Activated naive CD4-positive, alpha-beta T cell treated with anti-CD3 and anti-CD28 coated beads for 36 hours (primary cell): ENCODE measurements around the gene USP53. TPM values are rescaled to one million over a fixed set of nuclear protein-coding genes. Genes with fewer than 3 reads are reported as not detected.
A peak's percentile ranks its signal among the peaks of the same experiment; 100 is the strongest.

ENCODE experiments used
- CTCF ChIA-PET: fragments of 350-600 bp; sonication (Branson Sonifier 250); formaldehyde crosslinking; loops from one replicate; lab custom pipeline; 2021; ENCODE audit warnings: antibody characterized with exemption; lab: Charles Lee
- DNase-seq: peaks from one replicate; pipeline ENCODE4 v3.0.0-alpha.2; 2020
- H3K27ac Mint-ChIP-seq: one replicate; pipeline ENCODE4 v1.8.0; 2021; ENCODE audit warnings: mild to moderate bottlenecking, mixed read lengths
- H3K27me3 Mint-ChIP-seq: one replicate; pipeline ENCODE4 v1.8.0; 2021; ENCODE audit warnings: low read depth, mixed read lengths
- H3K36me3 Mint-ChIP-seq: one replicate; pipeline ENCODE4 v1.8.0; 2021; ENCODE audit warnings: low read depth, mixed read lengths
- H3K4me1 Mint-ChIP-seq: one replicate; pipeline ENCODE4 v1.8.0; 2021; ENCODE audit warnings: low read depth, mixed read lengths
- H3K4me3 Mint-ChIP-seq: one replicate; pipeline ENCODE4 v1.8.0; 2021; ENCODE audit warnings: mild to moderate bottlenecking, moderate library complexity, mixed read lengths
- H3K9me3 Mint-ChIP-seq: one replicate; pipeline ENCODE4 v1.8.0; 2021; ENCODE audit warnings: mixed read lengths
- intact Hi-C: fragments of 100-400 bp; cut with micrococcal nuclease; formaldehyde crosslinking; loops from one replicate; pipeline ENCODE4 v1.15.1; 2023
- total RNA-seq, 2 experiments: library from RNA; stranded (reverse); gene quantifications; one replicate each; pipeline ENCODE4 v1.2.3, GENCODE V29; 2021

The USP53 gene
- total RNA-seq, 2 experiments from 2014 or later: 8.6 to 9.3 TPM

GRCh38 chr4:119205690-119206089, 6.8 kb upstream of the USP53 start:
- Mint-ChIP-seq H3K36me3 (peaks cover 1% of the 10 kb centered on the region), H3K4me1 (peaks cover 29% of the 10 kb centered on the region), H3K27me3 (no peaks in the 10 kb centered on the region), H3K27ac (no peak overlapping the region), H3K9me3 (no peaks in the 10 kb centered on the region), H3K4me3 (no peak overlapping the region)
- CTCF ChIA-PET: no interaction called here
- no peak for DNase-seq
- intact Hi-C loops: loop anchor here (5.0 kb wide), 1 partner anchor 928 kb away; no protein-coding TSS in a partner anchor

- Mint-ChIP-seq H3K4me1 (peaks cover 34% of the 10 kb centered on the region), H3K4me3 (no peak overlapping the region), H3K27me3 (no peaks in the 10 kb centered on the region), H3K9me3 (no peaks in the 10 kb centered on the region), H3K36me3 (peaks cover 1% of the 10 kb centered on the region), H3K27ac (no peak overlapping the region)
- no peak for DNase-seq
- intact Hi-C loops: loop anchor here (5.0 kb wide), 1 partner anchor 929 kb away; no protein-coding TSS in a partner anchor
- CTCF ChIA-PET: interaction anchor here (0.7 kb wide), 1 partner anchor 435 kb away, joined by 4 read pairs; no protein-coding TSS in a partner anchor
Measured at GRCh38 chr4:119206178-119206577, 6.3 kb upstream of the USP53 start.

- no peak overlapping the region for H3K4me3 Mint-ChIP-seq
- CTCF ChIA-PET: interaction anchor here (1.2 kb wide), 1 partner anchor 165 kb away, joined by 3 read pairs; no protein-coding TSS in a partner anchor
- no peak for DNase-seq
- H3K4me1 Mint-ChIP-seq: peaks cover 37% of the 10 kb centered on the region
- no peak overlapping the region for H3K27ac Mint-ChIP-seq
- no peaks in the 10 kb centered on the region for H3K9me3 Mint-ChIP-seq
- H3K36me3 Mint-ChIP-seq: peaks cover 1% of the 10 kb centered on the region
- no peaks in the 10 kb centered on the region for H3K27me3 Mint-ChIP-seq
- intact Hi-C loops: loop anchor here (5.0 kb wide), 1 partner anchor 930 kb away; no protein-coding TSS in a partner anchor
Measured at GRCh38 chr4:119207051-119207450, 5.5 kb upstream of the USP53 start.

- CTCF ChIA-PET: interaction anchor here (1.4 kb wide), 1 partner anchor 168 kb away, joined by 4 read pairs; no protein-coding TSS in a partner anchor
- peaks cover 1% of the 10 kb centered on the region for H3K36me3 Mint-ChIP-seq
- no peaks in the 10 kb centered on the region for H3K9me3 Mint-ChIP-seq
- peaks cover 37% of the 10 kb centered on the region for H3K4me1 Mint-ChIP-seq
- H3K4me3 Mint-ChIP-seq: no peak overlapping the region
- DNase-seq: peak; percentile 75
- intact Hi-C loops: loop anchor here (1.0 to 5.0 kb wide), 5 partner anchors 29 to 932 kb away; partner anchors contain the start of gene SEC24D
- no peaks in the 10 kb centered on the region for H3K27me3 Mint-ChIP-seq
- peak overlapping the region; percentile 83 for H3K27ac Mint-ChIP-seq
Measured at GRCh38 chr4:119209077-119209476, 3.4 kb upstream of the USP53 start.

- no peak overlapping the region for H3K4me3 Mint-ChIP-seq
- CTCF ChIA-PET: interaction anchor here (1.4 kb wide), 1 partner anchor 168 kb away, joined by 4 read pairs; no protein-coding TSS in a partner anchor
- H3K9me3 Mint-ChIP-seq: no peaks in the 10 kb centered on the region
- no peak for DNase-seq
- H3K27me3 Mint-ChIP-seq: no peaks in the 10 kb centered on the region
- H3K27ac Mint-ChIP-seq: peak overlapping the region; percentile 74
- intact Hi-C loops: loop anchor here (1.0 to 5.0 kb wide), 5 partner anchors 29 to 932 kb away; partner anchors contain the start of gene SEC24D
- H3K4me1 Mint-ChIP-seq: peaks cover 37% of the 10 kb centered on the region
- H3K36me3 Mint-ChIP-seq: peaks cover 1% of the 10 kb centered on the region
Measured at GRCh38 chr4:119209586-119209985, 2.9 kb upstream of the USP53 start.

GRCh38 chr4:119210775-119211174, 1.7 kb upstream of the USP53 start:
- no peaks in the 10 kb centered on the region for H3K27me3 Mint-ChIP-seq
- CTCF ChIA-PET: no interaction called here
- intact Hi-C loops: loop anchor here (5.0 to 10.0 kb wide), 2 partner anchors 162 to 616 kb away; no protein-coding TSS in a partner anchor
- H3K36me3 Mint-ChIP-seq: peaks cover 1% of the 10 kb centered on the region
- peaks cover 40% of the 10 kb centered on the region for H3K4me1 Mint-ChIP-seq
- DNase-seq: no peak
- H3K4me3 Mint-ChIP-seq: peak overlapping the region; percentile 90
- peak overlapping the region; percentile 30 for H3K27ac Mint-ChIP-seq
- no peaks in the 10 kb centered on the region for H3K9me3 Mint-ChIP-seq

- intact Hi-C loops: loop anchor here (1.0 to 10.0 kb wide), 8 partner anchors 51 to 617 kb away; a partner anchor contains a TSS
- no peak for DNase-seq
- Mint-ChIP-seq H3K4me3 (peak overlapping the region; percentile 90), H3K27me3 (no peaks in the 10 kb centered on the region), H3K9me3 (no peaks in the 10 kb centered on the region), H3K4me1 (peaks cover 37% of the 10 kb centered on the region), H3K27ac (peak overlapping the region; percentile 92), H3K36me3 (peaks cover 2% of the 10 kb centered on the region)
- CTCF ChIA-PET: interaction anchor here (0.5 to 3.1 kb wide), 3 partner anchors 26 to 170 kb away, joined by 3 to 14 read pairs (median 7); no protein-coding TSS in a partner anchor
Measured at GRCh38 chr4:119211867-119212233, 663 bp upstream of the USP53 start.

- H3K9me3 Mint-ChIP-seq: no peaks in the 10 kb centered on the region
- intact Hi-C loops: loop anchor here (1.0 to 10.0 kb wide), 10 partner anchors 12 to 618 kb away; partner anchors contain the start of gene PDE5A
- no peaks in the 10 kb centered on the region for H3K27me3 Mint-ChIP-seq
- CTCF ChIA-PET: interaction anchor here (0.8 to 3.1 kb wide), 7 partner anchors 8 to 172 kb away, joined by 3 to 14 read pairs (median 4); a partner anchor contains a TSS
- H3K4me1 Mint-ChIP-seq: peaks cover 32% of the 10 kb centered on the region
- peak; percentile 73 for DNase-seq
- peak overlapping the region; percentile 92 for H3K27ac Mint-ChIP-seq
- peak overlapping the region; percentile 90 for H3K4me3 Mint-ChIP-seq
- H3K36me3 Mint-ChIP-seq: peaks cover 9% of the 10 kb centered on the region
Measured at GRCh38 chr4:119212964-119213606, 572 bp downstream of the USP53 start.

GRCh38 chr4:119218093-119218492, 5.6 kb downstream of the USP53 start:
- Mint-ChIP-seq H3K4me3 (no peak overlapping the region), H3K27ac (no peak overlapping the region), H3K36me3 (peaks cover 23% of the 10 kb centered on the region), H3K4me1 (peaks cover 11% of the 10 kb centered on the region), H3K9me3 (peaks cover 3% of the 10 kb centered on the region), H3K27me3 (no peaks in the 10 kb centered on the region)
- intact Hi-C loops: loop anchor here (10.0 kb wide), 1 partner anchor 623 kb away; no protein-coding TSS in a partner anchor
- no peak for DNase-seq
- CTCF ChIA-PET: no interaction called here

- CTCF ChIA-PET: interaction anchor here (1.1 kb wide), 1 partner anchor 8 kb away, joined by 4 read pairs; the partner anchor contains the start of gene USP53
- DNase-seq: no peak
- intact Hi-C loops: no loop called here
- Mint-ChIP-seq H3K4me1 (peaks cover 13% of the 10 kb centered on the region), H3K27ac (no peak overlapping the region), H3K27me3 (no peaks in the 10 kb centered on the region), H3K36me3 (peaks cover 29% of the 10 kb centered on the region), H3K4me3 (no peak overlapping the region), H3K9me3 (peaks cover 3% of the 10 kb centered on the region)
Measured at GRCh38 chr4:119221412-119221811, 8.9 kb downstream of the USP53 start.

GRCh38 chr4:119227690-119228089, 15.2 kb downstream of the USP53 start:
- Mint-ChIP-seq H3K9me3 (no peaks in the 10 kb centered on the region), H3K27ac (no peak overlapping the region), H3K4me3 (no peak overlapping the region), H3K36me3 (peaks cover 20% of the 10 kb centered on the region), H3K4me1 (peaks cover 26% of the 10 kb centered on the region), H3K27me3 (no peaks in the 10 kb centered on the region)
- intact Hi-C loops: no loop called here
- no peak for DNase-seq
- CTCF ChIA-PET: no interaction called here

GRCh38 chr4:119228406-119228805, 15.9 kb downstream of the USP53 start:
- H3K9me3 Mint-ChIP-seq: no peaks in the 10 kb centered on the region
- CTCF ChIA-PET: no interaction called here
- peaks cover 32% of the 10 kb centered on the region for H3K4me1 Mint-ChIP-seq
- H3K4me3 Mint-ChIP-seq: no peak overlapping the region
- H3K27ac Mint-ChIP-seq: no peak overlapping the region
- intact Hi-C loops: no loop called here
- H3K27me3 Mint-ChIP-seq: no peaks in the 10 kb centered on the region
- no peak for DNase-seq
- peaks cover 20% of the 10 kb centered on the region for H3K36me3 Mint-ChIP-seq
